H1 (cell line): ENCODE data around the gene SFRP2. TPM values are rescaled to one million over a fixed set of nuclear protein-coding genes. Genes with fewer than 3 reads are reported as not detected.

Experiments
- CTCF ChIA-PET: fragments of 300-600 bp; sonication (Branson Sonifier 250); formaldehyde crosslinking; loops from one replicate; lab custom pipeline; 2021; ENCODE audit not compliant: partially characterized antibody; lab: Charles Lee
- POLR2A ChIA-PET: fragments of 300-600 bp; sonication (Branson Sonifier 250); formaldehyde crosslinking; loops from one replicate; lab custom pipeline; 2021; ENCODE audit warnings: inconsistent platforms; ENCODE audit not compliant: partially characterized antibody; lab: Charles Lee
- DNase-seq, 2 experiments: peaks; one replicate each; pipeline versions ENCODE4 v3.0.0 to v3.0.0-alpha.2; 2010 to 2022; ENCODE audit warnings: low spot score in 2 of 2, low read depth in 1 of 2, mixed read lengths in 1 of 2
- FAIRE-seq: peaks from 2 replicates; lab custom pipeline; 2011; peaks lifted over from hg19 to GRCh38; lab: Jason Lieb, UNC
- H2AFZ ChIP-seq: 2 replicates; pipeline ENCODE4 v1.8.1; 2012; ENCODE audit warnings: low read length, inconsistent platforms
- H2AK5ac ChIP-seq: 2 replicates; pipeline ENCODE4 v1.6.1; 2013; ENCODE audit warnings: low read depth, low read length
- H2BK120ac ChIP-seq: replicated peaks from 2 replicates; pipeline ENCODE3; 2013; ENCODE audit warnings: low read depth, low read length, inconsistent platforms
- H2BK12ac ChIP-seq: 2 replicates; pipeline ENCODE4 v1.6.1; 2013; ENCODE audit warnings: low read depth, low read length
- H2BK15ac ChIP-seq: 2 replicates; pipeline ENCODE4 v1.6.1; 2013; ENCODE audit warnings: low read length
- H2BK20ac ChIP-seq: 2 replicates; pipeline ENCODE4 v1.6.1; 2013; ENCODE audit warnings: low read length
- H2BK5ac ChIP-seq: 2 replicates; pipeline ENCODE4 v1.6.1; 2013; ENCODE audit warnings: low read depth, low read length
- H3K14ac ChIP-seq: 2 replicates; pipeline ENCODE4 v1.6.1; 2013; ENCODE audit warnings: inconsistent platforms; ENCODE audit not compliant: insufficient read length
- H3K18ac ChIP-seq: 2 replicates; pipeline ENCODE4 v1.6.1; 2013; ENCODE audit warnings: low read length; ENCODE audit errors: extremely low read depth
- H3K23ac ChIP-seq: 2 replicates; pipeline ENCODE4 v1.6.1; 2013; ENCODE audit warnings: inconsistent platforms; ENCODE audit not compliant: insufficient read length
- H3K23me2 ChIP-seq: 2 replicates; pipeline ENCODE4 v1.6.1; 2013; ENCODE audit warnings: low read depth, low read length
- H3K27ac ChIP-seq: 2 replicates; pipeline ENCODE4 v1.6.1; 2011; ENCODE audit warnings: low read depth, low read length, inconsistent platforms
- H3K27me3 ChIP-seq, 4 experiments: replicated peaks in 1 of 4; 1 replicate in 1 of 4; 2 replicates in 3 of 4; pipeline versions ENCODE4 v1.6.1 to v1.8.1; 2011 to 2013; ENCODE audit warnings: low read length in 3 of 4, mild to moderate bottlenecking in 3 of 4, inconsistent platforms in 2 of 4, mixed read lengths in 2 of 4, moderate library complexity in 1 of 4; ENCODE audit not compliant: control insufficient read depth in 3 of 4, insufficient read depth in 3 of 4; ENCODE audit errors: extremely low read depth in 1 of 4
- H3K36me3 ChIP-seq, 4 experiments: 2 replicates each; pipeline versions ENCODE4 v1.6.1 to v1.8.1; 2011 to 2013; ENCODE audit warnings: mild to moderate bottlenecking in 4 of 4, low read length in 3 of 4, moderate library complexity in 2 of 4, control low read depth in 1 of 4, inconsistent platforms in 1 of 4; ENCODE audit not compliant: insufficient read depth in 4 of 4, control insufficient read depth in 2 of 4
- H3K4ac ChIP-seq: replicated peaks from 2 replicates; pipeline ENCODE3; 2013; ENCODE audit warnings: low read length, low read depth, mixed read lengths, inconsistent platforms; ENCODE audit not compliant: insufficient read length
- H3K4me1 ChIP-seq, 4 experiments: replicated peaks in 1 of 4; 1 replicate in 1 of 4; 2 replicates in 3 of 4; pipeline versions ENCODE4 v1.6.1 to v1.8.1; 2011 to 2013; ENCODE audit warnings: low read length in 3 of 4, inconsistent platforms in 2 of 4, mixed read lengths in 1 of 4; ENCODE audit not compliant: insufficient read depth in 4 of 4, control insufficient read depth in 3 of 4
- H3K4me2 ChIP-seq, 2 experiments: 2 replicates each; pipeline versions ENCODE4 v1.6.1 to v1.8.1; 2011 to 2013; ENCODE audit warnings: low read depth in 2 of 2, low read length in 2 of 2, control low read depth in 1 of 2, inconsistent platforms in 1 of 2, mild to moderate bottlenecking in 1 of 2; ENCODE audit not compliant: insufficient read depth in 1 of 2
- H3K4me3 ChIP-seq, 4 experiments: fragments of 200-600, 300-600 bp in 1 of 4; sonication (generic), shearing (Covaris generic), sonication (Bioruptor Twin) in 1 of 4; 2 replicates each; pipeline versions ENCODE4 v1.5.1 to v1.8.1; 2011 to 2016; ENCODE audit warnings: low read length in 4 of 4, low read depth in 3 of 4, control low read depth in 2 of 4, inconsistent platforms in 2 of 4, mild to moderate bottlenecking in 2 of 4, mixed read lengths in 1 of 4, moderate library complexity in 1 of 4; ENCODE audit not compliant: insufficient read depth in 2 of 4; ENCODE audit errors: extremely low read depth in 1 of 4
- H3K56ac ChIP-seq: replicated peaks from 2 replicates; pipeline ENCODE3; 2013; ENCODE audit warnings: low read depth, mild to moderate bottlenecking, mixed read lengths, low read length, inconsistent platforms; ENCODE audit not compliant: insufficient read length
- H3K79me1 ChIP-seq: 2 replicates; pipeline ENCODE4 v1.6.1; 2013; ENCODE audit warnings: low read depth, low read length, control low read depth
- H3K79me2 ChIP-seq, 2 experiments: 2 replicates each; pipeline versions ENCODE4 v1.6.1 to v1.8.1; 2012 to 2013; ENCODE audit warnings: low read length in 2 of 2, mild to moderate bottlenecking in 2 of 2, inconsistent platforms in 1 of 2; ENCODE audit not compliant: insufficient read depth in 2 of 2, control insufficient read depth in 1 of 2
- H3K9ac ChIP-seq, 4 experiments: replicated peaks in 1 of 4; 1 replicate in 1 of 4; 2 replicates in 3 of 4; pipeline versions ENCODE4 v1.6.1 to v1.8.1; 2011 to 2013; ENCODE audit warnings: low read depth in 3 of 4, low read length in 3 of 4, control low read depth in 2 of 4, mild to moderate bottlenecking in 2 of 4, moderate library complexity in 2 of 4, inconsistent platforms in 1 of 4; ENCODE audit errors: extremely low read depth in 1 of 4
- H3K9me3 ChIP-seq, 2 experiments: 2 replicates each; pipeline versions ENCODE4 v1.6.1 to v1.8.1; 2012 to 2013; ENCODE audit warnings: mild to moderate bottlenecking in 2 of 2, moderate library complexity in 2 of 2, control low read depth in 1 of 2, inconsistent platforms in 1 of 2, low read depth in 1 of 2, low read length in 1 of 2, mixed read lengths in 1 of 2; ENCODE audit not compliant: insufficient read depth in 2 of 2
- H4K20me1 ChIP-seq, 2 experiments: replicated peaks in 1 of 2; 2 replicates each; pipeline versions ENCODE3 to v1.8.1; 2011 to 2013; ENCODE audit warnings: inconsistent platforms in 2 of 2, low read length in 2 of 2, mild to moderate bottlenecking in 1 of 2; ENCODE audit not compliant: insufficient read depth in 2 of 2, control insufficient read depth in 1 of 2
- H4K5ac ChIP-seq: 2 replicates; pipeline ENCODE4 v1.6.1; 2013; ENCODE audit warnings: low read length, low read depth, mixed read lengths, inconsistent platforms; ENCODE audit not compliant: insufficient read length
- H4K8ac ChIP-seq: 2 replicates; pipeline ENCODE4 v1.8.0; 2013; ENCODE audit warnings: mild to moderate bottlenecking, moderate library complexity, low read length, inconsistent platforms; ENCODE audit not compliant: insufficient read depth; ENCODE audit errors: extremely low read depth
- H4K91ac ChIP-seq: replicated peaks from 2 replicates; pipeline ENCODE3; 2013; ENCODE audit warnings: low read length, mixed read lengths, inconsistent platforms; ENCODE audit not compliant: insufficient read length
- ATF3 ChIP-seq: IDR thresholded peaks from 2 replicates; pipeline ENCODE4 v1.6.1; 2011; ENCODE audit warnings: low read depth, mild to moderate bottlenecking, low read length; ENCODE audit not compliant: insufficient read depth
- BCL11A ChIP-seq, 2 experiments: IDR thresholded peaks; one replicate each; pipeline ENCODE4 v1.6.1; 2011; ENCODE audit warnings: low read depth in 2 of 2, low read length in 2 of 2, mild to moderate bottlenecking in 2 of 2
- CBX8 ChIP-seq: fragments of 300-800, 300-1000 bp; sonication (generic); IDR thresholded peaks from 2 replicates; pipeline ENCODE4 v1.7.1; 2016; ENCODE audit warnings: low read depth, low read length, borderline replicate concordance
- GTF2F1 ChIP-seq: IDR thresholded peaks from 2 replicates; pipeline ENCODE4 v1.6.1; 2012; ENCODE audit warnings: low read depth, low read length, improper control_type of control experiment, borderline replicate concordance
- SIN3A ChIP-seq, 2 experiments: IDR thresholded peaks in 1 of 2; conservative IDR thresholded peaks in 1 of 2; 2 replicates each; pipeline ENCODE4 v1.6.1; 2011 to 2012; ENCODE audit warnings: low read length in 2 of 2, improper control_type of control experiment in 1 of 2, low read depth in 1 of 2, mild to moderate bottlenecking in 1 of 2
- SIX5 ChIP-seq: IDR thresholded peaks from 2 replicates; pipeline ENCODE4 v1.6.1; 2011; ENCODE audit warnings: mild to moderate bottlenecking, low read depth, low read length
- TBP ChIP-seq: IDR thresholded peaks from 2 replicates; pipeline ENCODE4 v1.6.1; 2011; ENCODE audit warnings: low read depth, low read length, improper control_type of control experiment
- WGBS, 2 experiments: shearing (Covaris generic) in 1 of 2; methylation state at CpG; one replicate each; pipeline versions ENCODE4 v1.1.6 to v1.1.7; 2013 to 2015; ENCODE audit warnings: low lambda C conversion rate in 2 of 2, mixed read lengths in 2 of 2, inconsistent platforms in 1 of 2, low coverage in 1 of 2, missing lambda C conversion rate in 1 of 2; ENCODE audit not compliant: insufficient replicate concordance in 2 of 2, insufficient coverage in 1 of 2, insufficient read length in 1 of 2; ENCODE audit errors: extremely low coverage in 1 of 2, missing lambda C conversion rate in 1 of 2; 5-methylcytosine and 5-hydroxymethylcytosine counted together
- polyA plus RNA-seq, 7 experiments: library from polyadenylated mRNA; depleted of rRNA in 3 of 7; stranded (reverse) in 5 of 7; unstranded in 2 of 7; fragments of >200 nt in 5 of 7; fragments of 200-250 nt in 2 of 7; gene quantifications; 1 replicate in 5 of 7; 2 replicates in 1 of 7; 4 replicates in 1 of 7; pipeline versions ENCODE4 v1.2.1 to v1.2.3, GENCODE V29; 2011 to 2013; ENCODE audit warnings: missing spikeins in 2 of 7, mixed read lengths in 2 of 7
- total RNA-seq: library from RNA; stranded (reverse); fragmentation: NEBNext Ultra II Directional; extraction: Animal tissue kit (Norgen Biotek cat#: 25700); gene quantifications from 2 replicates; pipeline ENCODE4 v1.2.1, GENCODE V29; 2021

The SFRP2 gene
- total and polyA plus RNA-seq, 2 of the 8 experiments (the other 6 are each of a cell fraction or from before 2014, with no cell fraction given): 108 to 342 TPM

- TF ChIP-seq CBX8: no peak
- TF ChIP-seq SIX5: no peak
- TF ChIP-seq SIN3A (conservative IDR thresholded peaks at IDR 0.05 in 1 of 2, IDR thresholded peaks at IDR 0.05 in 1 of 2; ENCODE audit: low read depth in 1 of 2, low read length in 2 of 2): no peak
- TF ChIP-seq BCL11A (IDR thresholded peaks at IDR 0.05; ENCODE audit: low read depth in 2 of 2, low read length in 2 of 2): no peak
- TF ChIP-seq TBP: no peak
- no peak for TF ChIP-seq GTF2F1
- TF ChIP-seq ATF3: no peak
- Histone ChIP-seq H4K20me1 (peaks cover 3 to 10% of the 10 kb centered on the region in 2 experiments), H3K18ac (no peak overlapping the region), H3K23me2 (no peaks in the 10 kb centered on the region), H3K79me2 (0 out of 4 replicates have a peak, but pooled peaks cover 0 to 5% of the 10 kb centered on the region in 2 experiments), H4K5ac (no peak overlapping the region), H3K56ac (no peak overlapping the region), H2BK5ac (no peak overlapping the region), H3K4me3 (no peak overlapping the region), H3K36me3 (peaks cover 5 to 29% (median 22%) of the 10 kb centered on the region in 4 experiments), H2AFZ (no peak overlapping the region), H2BK120ac (no peak overlapping the region), H4K91ac (no peak overlapping the region), H3K4me2 (no peak overlapping the region), H3K23ac (no peak overlapping the region), H3K79me1 (no peaks in the 10 kb centered on the region), H3K9me3 (0 out of 4 replicates have a peak, but pooled peaks cover 0 to 3% of the 10 kb centered on the region in 2 experiments), H3K27me3 (no peaks in the 10 kb centered on the region), H4K8ac (no peak overlapping the region), H3K27ac (no peak overlapping the region), H2BK12ac (no peak overlapping the region), H3K4me1 (peaks cover 0 to 19% (median 7%) of the 10 kb centered on the region in 4 experiments; a peak in 4 of 7 replicates), H3K14ac (no peak overlapping the region), H2BK20ac (no peak overlapping the region), H2BK15ac (no peak overlapping the region), H3K4ac (no peak overlapping the region), H3K9ac (no peak overlapping the region), H2AK5ac (no peak overlapping the region)
- POLR2A ChIA-PET: interaction anchor here (2.0 kb wide), 1 partner anchor 9 kb away, joined by 11 read pairs; the partner anchor contains the start of gene SFRP2
- WGBS, 2 experiments: 73% methylated on average over 1 of the region's 1 CpG; no CpG with 5 or more reads in 1 of the 2 experiments
- no peak for DNase-seq
- FAIRE-seq: no peak
- CTCF ChIA-PET: no interaction called here
Observed at GRCh38 chr4:153778383-153778782, 10.5 kb downstream of the SFRP2 start.
